HG02642 (cell line): ENCODE results near the gene EML6.
"Not testable (repeated sequence)": the region's sequence is repeated elsewhere in the genome, so short reads cannot be mapped to it uniquely, and the experiment has no call there.

Experiments used
- ATAC-seq: cut with Tn5 transposase; IDR thresholded peaks from one replicate; pipeline ENCODE4 v1.9.1; 2021; ENCODE audit warnings: mild to moderate bottlenecking; ENCODE audit not compliant: unreplicated experiment, poor library complexity

The EML6 gene

GRCh38 chr2:54723131-54723995 is at the start of gene EML6:
Gene EML6 (plus strand): TSS chr2:54723662. CDS start chr2:54725062, 1,400 bp downstream.
- peak; percentile 99 for ATAC-seq

- ATAC-seq, result no peak
Measured at GRCh38 chr2:54675281-54675680, 48.2 kb upstream of the EML6 start.

- ATAC-seq, result no peak
Measured at GRCh38 chr2:54675738-54676137, 47.7 kb upstream of the EML6 start.

GRCh38 chr2:54676656-54677055 is 46.8 kb upstream of the EML6 start:
- no peak for ATAC-seq

- no peak for ATAC-seq
Measured at GRCh38 chr2:54677476-54678265, 45.8 kb upstream of the EML6 start.

GRCh38 chr2:54678719-54679118 is 44.7 kb upstream of the EML6 start:
- no peak for ATAC-seq

GRCh38 chr2:54680397-54681041 is 42.9 kb upstream of the EML6 start:
- ATAC-seq, result peak; percentile 71

- ATAC-seq, result no peak
Measured at GRCh38 chr2:54681416-54681815, 42.0 kb upstream of the EML6 start.

GRCh38 chr2:54683596-54683995 is 39.9 kb upstream of the EML6 start:
- no peak for ATAC-seq

GRCh38 chr2:54685263-54685775 is 38.1 kb upstream of the EML6 start:
- ATAC-seq, result no peak

GRCh38 chr2:54687595-54688152 is 35.8 kb upstream of the EML6 start:
- no peak for ATAC-seq

- no peak for ATAC-seq
Measured at GRCh38 chr2:54691445-54692135, 31.9 kb upstream of the EML6 start.

GRCh38 chr2:54692556-54692955 is 30.9 kb upstream of the EML6 start:
- no peak for ATAC-seq

- ATAC-seq, result no peak
Measured at GRCh38 chr2:54695378-54695777, 28.1 kb upstream of the EML6 start.

GRCh38 chr2:54697934-54698333 is 25.5 kb upstream of the EML6 start:
- no peak for ATAC-seq

- not testable (repeated sequence) for ATAC-seq
Measured at GRCh38 chr2:54698926-54699325, 24.5 kb upstream of the EML6 start.

- no peak for ATAC-seq
Measured at GRCh38 chr2:54699665-54700064, 23.8 kb upstream of the EML6 start.

GRCh38 chr2:54701029-54701428 is 22.4 kb upstream of the EML6 start:
- ATAC-seq, result no peak

GRCh38 chr2:54704238-54704637 is 19.2 kb upstream of the EML6 start:
- no peak for ATAC-seq
